PFSK-1 (cell line): Measurements from ENCODE around the gene PRRX1.

ENCODE experiments used
- POLR2AphosphoS5 ChIP-seq: IDR thresholded peaks from 2 replicates; pipeline ENCODE4 v1.6.1; 2012; ENCODE audit warnings: low read depth, mild to moderate bottlenecking, control low read depth, low read length, moderate library complexity
- SIN3A ChIP-seq: IDR thresholded peaks from 2 replicates; pipeline ENCODE4 v1.6.1; 2012; ENCODE audit warnings: mild to moderate bottlenecking, low read length, moderate library complexity, borderline replicate concordance; ENCODE audit not compliant: insufficient read depth
- TAF1 ChIP-seq: IDR thresholded peaks from 2 replicates; pipeline ENCODE4 v1.6.1; 2012; ENCODE audit warnings: low read length, control low read depth, borderline replicate concordance; ENCODE audit not compliant: insufficient read depth
- TF ChIP-seq, protein P1 (sequence below), 2 experiments: IDR thresholded peaks; 2 replicates each; pipeline versions ENCODE4 v1.6.1 to v1.8.0; 2011 to 2012; ENCODE audit warnings: low read depth in 2 of 2, low read length in 2 of 2, control low read depth in 1 of 2, inconsistent platforms in 1 of 2, mild to moderate bottlenecking in 1 of 2, moderate library complexity in 1 of 2; ENCODE audit not compliant: insufficient read depth in 1 of 2

DNA sequence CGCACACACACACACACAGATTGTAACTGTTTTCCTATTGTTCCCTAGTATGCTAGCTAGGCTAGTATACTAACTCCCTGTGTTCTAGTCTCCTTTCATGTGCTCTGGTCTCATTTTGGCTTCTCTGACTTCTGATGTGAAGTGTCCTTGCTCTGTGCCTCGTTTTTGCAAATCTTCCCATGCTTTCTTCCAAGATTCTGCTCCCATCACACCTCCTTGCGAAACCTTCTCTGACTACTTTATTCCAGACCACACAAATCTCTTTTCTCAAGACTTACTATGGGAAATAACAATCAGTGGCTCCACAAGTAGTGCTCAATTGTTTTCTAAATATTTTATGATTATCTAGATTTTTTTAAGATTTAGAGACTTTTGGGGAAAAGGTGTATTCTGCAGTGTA lies 10.3 kb downstream of the PRRX1 start:
- TF ChIP-seq TAF1, result no peak
- TF ChIP-seq POLR2AphosphoS5, result no peak
- TF ChIP-seq SIN3A, result no peak
- TF ChIP-seq, protein P1, sequence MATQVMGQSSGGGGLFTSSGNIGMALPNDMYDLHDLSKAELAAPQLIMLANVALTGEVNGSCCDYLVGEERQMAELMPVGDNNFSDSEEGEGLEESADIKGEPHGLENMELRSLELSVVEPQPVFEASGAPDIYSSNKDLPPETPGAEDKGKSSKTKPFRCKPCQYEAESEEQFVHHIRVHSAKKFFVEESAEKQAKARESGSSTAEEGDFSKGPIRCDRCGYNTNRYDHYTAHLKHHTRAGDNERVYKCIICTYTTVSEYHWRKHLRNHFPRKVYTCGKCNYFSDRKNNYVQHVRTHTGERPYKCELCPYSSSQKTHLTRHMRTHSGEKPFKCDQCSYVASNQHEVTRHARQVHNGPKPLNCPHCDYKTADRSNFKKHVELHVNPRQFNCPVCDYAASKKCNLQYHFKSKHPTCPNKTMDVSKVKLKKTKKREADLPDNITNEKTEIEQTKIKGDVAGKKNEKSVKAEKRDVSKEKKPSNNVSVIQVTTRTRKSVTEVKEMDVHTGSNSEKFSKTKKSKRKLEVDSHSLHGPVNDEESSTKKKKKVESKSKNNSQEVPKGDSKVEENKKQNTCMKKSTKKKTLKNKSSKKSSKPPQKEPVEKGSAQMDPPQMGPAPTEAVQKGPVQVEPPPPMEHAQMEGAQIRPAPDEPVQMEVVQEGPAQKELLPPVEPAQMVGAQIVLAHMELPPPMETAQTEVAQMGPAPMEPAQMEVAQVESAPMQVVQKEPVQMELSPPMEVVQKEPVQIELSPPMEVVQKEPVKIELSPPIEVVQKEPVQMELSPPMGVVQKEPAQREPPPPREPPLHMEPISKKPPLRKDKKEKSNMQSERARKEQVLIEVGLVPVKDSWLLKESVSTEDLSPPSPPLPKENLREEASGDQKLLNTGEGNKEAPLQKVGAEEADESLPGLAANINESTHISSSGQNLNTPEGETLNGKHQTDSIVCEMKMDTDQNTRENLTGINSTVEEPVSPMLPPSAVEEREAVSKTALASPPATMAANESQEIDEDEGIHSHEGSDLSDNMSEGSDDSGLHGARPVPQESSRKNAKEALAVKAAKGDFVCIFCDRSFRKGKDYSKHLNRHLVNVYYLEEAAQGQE (IDR thresholded peaks at IDR 0.05; ENCODE audit: insufficient read depth in 1 of 2, low read depth in 2 of 2, low read length in 2 of 2), result no peak
